Stimulated activated CD8-positive, alpha-beta memory T cell treated with anti-CD3 and anti-CD28 coated beads, Interleukin-2, amount 100 ng/mL, for 1 hour (primary cell): ENCODE results near the gene LBR.
"Not testable (repeated sequence)": the region's sequence is repeated elsewhere in the genome, so short reads cannot be mapped to it uniquely, and the experiment has no call there.

Source experiments
- DNase-seq, 2 donors: peaks; one replicate each; pipeline ENCODE4 v3.0.0-alpha.2; 2020; ENCODE audit warnings: low read depth in 2 of 2

LBR gene

DNA sequence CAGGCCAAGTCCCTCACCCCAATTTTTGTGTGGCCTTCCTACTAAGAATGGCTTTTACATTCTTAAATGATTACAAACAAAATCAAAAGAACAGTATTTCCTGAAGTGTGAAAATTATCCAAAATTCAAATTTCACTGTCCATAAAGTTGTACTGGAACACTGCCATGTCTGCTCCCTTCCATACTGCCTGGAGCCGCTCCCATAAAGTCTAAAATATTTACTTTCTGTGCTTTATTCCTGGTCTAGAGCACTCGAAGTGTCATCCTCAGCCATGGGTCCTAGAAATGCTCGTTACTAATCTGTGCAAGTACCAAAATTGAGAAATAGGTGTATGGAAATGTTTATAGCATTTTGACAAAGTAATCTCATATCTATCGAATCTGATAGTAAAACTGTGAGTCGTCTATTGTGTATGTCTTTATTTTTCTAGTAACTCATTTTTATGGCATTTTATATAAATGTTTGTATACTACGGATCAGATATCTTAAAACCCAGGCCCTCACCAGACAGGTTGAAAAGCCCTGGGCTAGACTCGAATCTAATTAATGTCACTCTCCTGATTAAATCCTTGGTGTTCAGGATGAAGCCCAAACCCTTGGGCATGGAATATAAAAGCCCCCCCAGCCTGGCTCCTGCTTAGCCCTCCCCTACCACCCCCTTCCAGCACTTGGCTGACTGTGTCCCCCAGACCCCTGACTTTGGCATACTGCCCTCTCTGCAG is 4.9 kb downstream of the LBR start:
- no peak for DNase-seq

DNA sequence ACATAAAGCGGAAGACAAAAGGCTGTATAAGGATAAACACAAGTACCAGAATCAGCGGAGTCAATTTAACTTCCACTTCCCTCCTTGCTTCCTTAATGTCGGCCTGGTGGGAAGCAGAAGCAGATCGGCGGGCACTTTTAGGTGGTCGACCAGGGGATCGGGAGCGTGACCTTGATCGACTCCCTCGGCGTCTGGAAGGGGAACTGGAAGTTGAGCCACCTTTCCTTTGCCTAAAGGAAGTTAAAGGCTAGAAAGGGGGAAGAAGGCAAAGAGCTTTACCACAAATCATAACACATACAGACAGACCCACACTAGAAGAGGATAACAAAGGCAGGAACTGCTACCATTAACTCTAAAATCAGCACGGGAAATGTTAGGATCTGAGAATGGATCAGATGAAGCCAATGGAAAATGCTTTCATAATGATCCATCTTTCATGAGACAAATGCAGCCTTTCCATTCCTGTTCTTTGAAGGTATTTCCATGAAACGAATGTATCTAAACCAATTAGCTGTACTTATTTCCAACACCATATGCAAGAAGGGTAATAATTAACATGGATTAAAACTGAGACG is 5.7 kb downstream of the LBR start:
- no peak for DNase-seq

DNA sequence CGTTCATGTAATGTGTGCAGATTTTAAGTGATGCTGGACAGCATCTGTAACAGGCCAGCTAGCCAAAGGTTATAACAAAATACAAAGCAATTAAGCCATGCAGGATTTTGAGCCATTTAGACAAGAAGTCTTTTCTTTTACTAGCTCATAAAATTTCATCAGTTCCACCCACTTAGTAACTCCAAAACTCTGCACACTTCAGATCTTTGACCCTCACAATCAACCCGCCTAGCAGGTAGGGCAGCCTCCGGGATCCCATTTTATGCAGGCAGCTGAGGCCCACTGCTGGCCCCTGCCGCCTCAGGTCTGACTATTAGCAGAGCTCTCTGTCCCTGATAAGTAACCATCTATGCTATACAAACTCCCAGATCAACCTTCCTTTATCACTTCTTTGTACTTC is 9.2 kb downstream of the LBR start:
- DNase-seq = no peak

DNA sequence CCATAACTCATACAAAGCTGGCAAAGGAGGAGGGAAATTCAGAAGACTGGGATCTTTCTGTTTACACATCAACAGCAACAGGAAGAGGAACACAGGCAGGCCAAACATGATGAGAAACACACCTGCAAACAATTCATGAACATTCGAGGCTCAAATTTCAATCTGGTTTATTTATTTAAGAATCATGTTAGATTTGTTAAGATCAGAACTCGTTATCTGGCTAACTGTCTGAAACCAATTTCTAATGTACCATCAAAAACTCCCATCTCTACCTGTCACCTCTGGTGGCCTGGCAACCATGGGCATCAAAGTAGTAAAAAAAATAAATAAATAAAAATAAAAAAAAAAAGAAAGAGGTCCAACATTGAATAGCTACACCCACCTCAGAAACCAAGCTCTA is 9.8 kb downstream of the LBR start:
- no peak for DNase-seq

DNA sequence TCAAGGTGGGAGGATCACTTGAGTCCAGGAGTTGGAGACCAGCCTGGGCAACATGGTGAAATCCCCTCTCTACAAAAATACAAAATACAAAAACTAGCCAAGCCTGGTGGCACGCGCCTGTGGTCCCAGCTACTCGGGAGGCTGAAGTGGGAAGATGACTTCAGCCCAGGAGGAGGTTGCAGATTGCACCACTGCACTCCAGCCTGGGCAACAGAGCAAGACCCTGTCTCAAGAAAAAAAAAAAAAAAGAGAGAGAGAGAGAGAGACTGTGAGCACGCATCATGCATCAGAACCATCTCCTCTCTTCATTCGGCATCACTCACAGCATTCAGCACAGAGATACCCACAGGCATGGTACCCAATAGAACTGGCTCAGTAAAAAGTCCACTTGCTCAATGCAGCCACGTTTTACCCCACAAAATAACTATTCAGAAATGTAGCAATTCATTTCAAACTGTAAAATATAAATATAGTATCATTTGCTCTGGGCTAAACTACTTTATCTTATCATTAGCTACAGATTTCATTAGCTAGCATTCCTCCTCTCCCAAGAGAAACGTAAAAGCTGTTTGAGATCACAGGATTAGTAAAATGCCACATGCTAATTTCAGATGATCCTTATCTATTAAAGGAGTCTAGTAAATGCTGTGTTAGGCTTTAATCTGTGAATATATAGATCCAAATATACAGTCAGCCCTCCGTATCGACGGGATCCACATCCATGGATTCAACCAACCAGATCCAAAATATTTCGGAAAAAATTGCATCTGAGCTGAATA is 11.7 kb downstream of the LBR start:
- no peak for DNase-seq

DNA sequence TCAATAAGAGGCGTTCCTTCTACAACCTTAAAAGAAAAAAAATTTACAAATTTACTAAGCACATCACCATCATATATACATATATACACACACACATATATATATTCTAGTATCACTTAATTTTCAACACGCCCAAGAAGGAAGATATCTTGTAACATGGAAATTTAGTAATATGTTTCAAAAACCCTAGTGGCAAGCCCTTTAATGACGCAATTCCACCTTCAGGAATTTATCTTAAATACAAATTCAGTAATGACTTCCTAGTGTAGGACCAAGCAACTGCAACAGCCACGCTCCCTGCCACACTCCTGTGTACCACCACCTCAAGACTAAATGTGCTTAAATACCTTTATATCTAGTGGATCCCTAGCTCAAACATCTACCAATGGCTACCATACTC is 12.5 kb downstream of the LBR start:
- DNase-seq = no peak

DNA sequence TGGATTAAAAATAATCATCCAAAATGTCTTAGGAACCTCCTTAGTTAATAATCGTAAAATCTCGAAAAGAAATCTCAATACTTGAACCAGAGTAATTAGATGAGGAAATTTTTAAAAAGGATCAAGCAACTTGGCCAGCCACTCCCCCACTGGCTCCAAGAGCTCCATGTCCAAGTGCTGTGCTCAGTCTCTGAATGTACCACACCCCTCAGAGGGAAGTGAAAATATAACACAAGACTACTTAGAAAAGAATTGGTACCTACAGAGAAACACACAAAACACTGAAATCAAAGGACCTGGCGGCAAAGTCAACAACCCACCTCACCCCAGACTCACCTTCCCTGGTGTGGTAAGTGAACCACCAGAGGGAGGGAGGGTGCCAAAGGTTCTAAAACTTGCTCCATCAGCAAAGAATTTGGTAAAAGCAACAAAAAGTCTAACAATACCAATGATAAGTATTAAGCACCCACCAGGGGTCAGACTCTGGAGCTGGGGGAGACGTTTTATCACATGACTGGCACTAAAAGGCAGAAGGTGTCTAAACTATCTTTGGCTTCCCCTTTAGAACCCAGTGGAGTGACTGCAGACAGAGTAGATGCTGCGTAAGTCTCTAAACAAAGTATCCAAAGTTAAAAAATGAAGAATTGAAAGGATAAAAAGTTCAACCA is 14.0 kb downstream of the LBR start:
- no peak for DNase-seq

DNA sequence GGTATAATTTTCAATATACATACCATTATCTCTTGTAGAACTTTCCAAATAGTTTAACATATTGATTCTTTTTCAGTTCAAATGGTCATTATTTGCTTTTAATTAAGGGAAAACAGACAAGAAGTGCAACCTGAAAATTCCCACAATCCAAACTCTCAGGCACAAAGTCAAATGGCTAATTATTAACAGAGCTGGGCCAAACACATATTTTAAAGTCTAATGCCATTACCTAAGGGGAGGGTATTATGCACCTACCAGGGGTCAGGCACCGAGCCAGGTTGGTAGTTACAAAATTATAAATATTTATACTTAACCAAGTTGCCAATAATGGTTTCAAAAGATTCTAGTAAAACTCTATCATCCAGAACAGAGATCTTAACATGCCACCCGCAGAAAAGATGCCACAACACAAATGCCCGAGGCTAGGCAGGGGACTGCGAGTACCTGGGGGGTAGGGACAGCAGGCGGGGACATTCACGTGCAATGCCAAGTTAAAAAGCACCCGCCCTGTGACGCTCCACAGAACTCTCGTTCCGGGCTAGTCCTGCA is 15.0 kb downstream of the LBR start:
- no peak for DNase-seq

DNA sequence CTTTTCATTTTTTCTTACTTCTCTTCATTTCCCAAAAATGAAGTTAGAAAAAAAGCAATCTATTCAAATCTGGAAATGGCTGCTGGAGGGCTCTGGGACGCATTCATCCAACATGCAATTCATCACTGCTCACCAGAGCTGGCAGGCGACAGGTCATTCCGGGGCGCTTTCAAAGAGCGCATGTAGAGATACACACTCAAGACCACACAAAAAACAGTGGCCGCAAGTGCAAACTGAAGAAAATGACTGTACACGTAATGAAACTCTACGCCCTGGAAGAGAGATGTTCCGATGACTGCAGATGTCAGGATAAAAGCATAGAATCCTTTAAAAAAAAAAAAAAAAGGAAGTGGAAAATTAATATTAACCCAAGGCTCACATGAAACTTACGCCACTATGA is 15.5 kb downstream of the LBR start:
- DNase-seq = no peak

DNA sequence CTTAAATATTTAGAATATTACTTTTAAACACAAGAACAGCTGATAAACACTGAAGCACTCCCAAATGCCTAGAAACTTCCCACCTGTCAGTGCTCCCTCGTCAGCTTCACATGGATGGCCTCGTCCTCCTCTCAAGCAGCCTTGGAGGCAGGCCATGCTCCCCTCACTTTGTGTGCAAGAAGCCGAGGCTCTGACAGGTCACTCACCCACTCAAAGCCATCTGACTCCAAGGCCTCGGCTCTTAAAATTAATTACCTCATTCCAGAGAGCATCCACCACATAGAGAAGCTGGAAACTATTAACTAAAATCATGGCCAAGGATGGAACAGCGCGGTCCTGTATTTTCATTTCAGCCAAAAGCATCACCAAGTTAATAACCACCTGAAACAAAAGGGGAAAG is 17.8 kb downstream of the LBR start:
- no peak for DNase-seq

DNA sequence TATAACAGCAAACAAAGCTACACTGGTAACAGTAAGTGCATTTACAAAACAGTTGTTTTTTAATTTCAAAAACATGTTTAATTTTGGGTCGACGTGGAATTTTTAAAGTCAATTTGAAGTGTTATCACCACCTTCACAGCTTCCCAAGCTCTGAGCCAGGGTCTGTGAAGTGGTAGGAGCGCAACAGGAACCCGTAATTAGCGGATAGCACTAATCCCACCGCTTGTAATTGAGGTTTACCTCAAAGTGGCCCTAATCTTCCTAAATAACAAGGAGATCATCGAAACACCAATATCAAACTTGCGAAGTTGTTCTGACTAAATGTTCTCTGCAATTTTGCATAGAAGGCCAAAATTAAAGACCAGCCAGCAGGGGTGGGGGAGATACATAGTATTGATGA is 18.8 kb downstream of the LBR start:
- DNase-seq = no peak

DNA sequence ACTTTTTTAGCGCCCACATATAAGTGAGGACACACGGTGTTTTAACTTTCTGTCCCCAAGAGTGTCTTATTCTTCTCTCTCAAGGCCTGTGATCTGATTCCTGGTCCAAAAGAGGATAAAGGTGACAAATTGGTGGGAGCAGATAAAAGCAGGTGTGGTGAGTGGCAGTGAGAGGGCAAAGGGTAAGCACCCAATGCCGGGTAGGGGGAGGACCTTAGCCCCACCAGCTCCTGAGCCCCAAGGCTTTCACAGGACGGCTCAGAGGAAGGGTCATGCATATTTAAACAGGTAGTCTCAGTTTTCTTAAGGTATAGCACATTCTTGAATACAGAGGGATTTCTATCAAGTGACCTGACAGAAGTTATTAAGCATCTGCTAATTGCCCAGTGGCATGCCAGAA is 19.6 kb downstream of the LBR start:
- DNase-seq = no peak

DNA sequence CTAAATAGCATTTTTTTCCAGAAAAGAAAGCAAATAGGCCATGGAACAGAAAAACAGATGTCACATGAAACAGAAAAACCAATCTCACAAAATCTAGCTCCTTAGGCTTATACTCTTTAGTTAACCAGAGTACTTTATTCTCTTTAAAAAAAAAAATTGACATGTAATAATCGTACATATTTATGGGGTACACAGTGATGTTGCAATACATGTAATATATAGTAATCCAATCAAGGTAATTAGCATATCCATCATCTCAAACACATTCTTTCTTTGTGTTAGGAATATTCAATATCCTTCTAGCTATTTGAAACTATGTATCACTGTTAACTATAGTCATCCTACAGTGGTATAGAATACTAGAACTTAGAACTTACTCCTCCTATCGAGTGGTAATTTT is 20.1 kb downstream of the LBR start:
- DNase-seq = no peak

DNA sequence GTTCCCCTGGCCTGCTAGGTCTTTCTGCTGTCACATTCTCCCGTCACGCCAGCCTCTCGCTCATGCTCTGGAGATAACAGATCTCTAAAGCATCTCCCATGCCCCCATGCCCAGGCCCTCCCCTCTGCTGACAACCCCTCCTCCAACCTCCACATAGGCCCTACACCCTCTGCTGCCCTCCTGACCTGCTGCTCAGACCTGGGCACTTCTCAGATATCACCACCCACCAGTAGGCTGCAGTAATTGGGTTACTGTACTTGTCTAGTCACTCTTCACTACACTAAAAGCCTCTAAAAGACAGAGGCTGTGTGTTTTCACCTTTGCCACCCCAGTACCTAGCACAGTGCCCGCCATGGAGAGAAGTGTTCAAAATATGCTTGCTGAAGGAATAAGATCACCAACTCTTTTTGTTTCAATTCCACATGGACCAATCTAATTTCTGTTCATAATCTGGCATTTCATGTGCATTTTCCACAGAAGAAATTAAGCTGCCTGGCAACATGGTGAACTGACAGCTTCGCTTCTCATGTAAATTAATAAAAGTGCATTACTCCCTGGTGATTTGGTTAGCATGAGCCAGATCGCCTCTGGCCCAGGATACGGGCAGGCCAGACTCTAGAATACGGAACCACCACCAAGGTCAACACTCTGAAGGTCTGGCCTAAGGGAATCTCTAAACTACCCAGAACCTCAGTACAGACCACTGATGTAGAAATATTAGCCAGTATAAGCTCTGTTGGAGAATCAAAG is 20.7 kb downstream of the LBR start:
- DNase-seq = no peak

DNA sequence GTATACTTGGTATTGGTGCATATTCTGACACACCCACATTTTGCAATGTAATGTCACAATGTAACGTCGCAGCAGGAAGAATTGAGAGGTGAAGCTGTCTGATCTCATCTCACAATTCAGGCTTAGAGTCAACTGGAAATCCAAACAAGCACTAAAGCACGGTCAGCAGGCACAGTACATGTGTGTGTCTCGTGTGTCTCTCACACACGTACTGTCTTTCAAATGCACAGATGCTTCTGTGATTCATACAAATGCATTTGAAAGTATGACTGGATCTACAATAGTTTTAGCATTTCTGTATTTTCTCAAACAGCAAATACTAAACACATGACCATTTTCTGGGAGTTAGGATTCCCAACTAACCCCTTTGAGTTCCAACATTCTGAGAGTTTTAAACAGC is 26.9 kb downstream of the LBR start:
- DNase-seq = no peak

DNA sequence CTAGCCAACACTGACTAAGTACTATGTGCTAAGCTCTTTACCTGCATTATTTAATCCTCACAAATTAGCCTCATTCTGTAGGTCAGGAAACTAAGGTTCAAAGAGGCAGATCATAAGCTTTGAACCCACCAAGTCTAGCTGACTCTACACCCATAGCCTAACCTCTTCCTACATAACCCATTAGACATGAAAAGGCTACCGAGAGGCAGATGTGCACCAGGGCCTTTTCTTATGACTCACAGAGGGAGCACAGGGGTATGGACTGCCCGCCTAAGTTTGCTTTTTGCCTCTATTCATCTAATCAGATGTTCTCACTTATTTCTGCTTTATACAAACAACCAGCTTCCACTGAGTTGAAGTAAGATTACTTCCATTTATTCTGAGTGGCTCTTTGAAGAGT is 31.5 kb downstream of the LBR start:
- DNase-seq = no peak

DNA sequence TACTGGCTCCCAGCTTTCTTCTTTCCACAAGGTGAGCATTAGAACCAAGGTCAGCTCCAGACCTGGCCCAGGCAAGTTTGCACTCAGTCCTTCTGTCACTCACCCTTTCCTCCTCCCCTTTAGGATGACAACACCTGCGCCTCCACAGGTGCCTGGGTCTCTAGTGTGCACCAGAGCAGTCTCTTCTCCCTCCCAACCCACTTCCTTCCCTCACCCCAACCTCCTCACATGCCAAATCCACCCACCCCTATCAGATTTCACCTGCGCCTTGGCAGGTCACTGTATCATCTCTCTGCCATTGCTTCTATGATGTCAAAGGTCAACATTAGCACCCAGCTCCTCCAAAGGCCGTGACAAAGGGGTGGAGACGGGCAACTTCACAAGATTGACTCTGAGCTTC is 38.0 kb downstream of the LBR start:
- DNase-seq = no peak

DNA sequence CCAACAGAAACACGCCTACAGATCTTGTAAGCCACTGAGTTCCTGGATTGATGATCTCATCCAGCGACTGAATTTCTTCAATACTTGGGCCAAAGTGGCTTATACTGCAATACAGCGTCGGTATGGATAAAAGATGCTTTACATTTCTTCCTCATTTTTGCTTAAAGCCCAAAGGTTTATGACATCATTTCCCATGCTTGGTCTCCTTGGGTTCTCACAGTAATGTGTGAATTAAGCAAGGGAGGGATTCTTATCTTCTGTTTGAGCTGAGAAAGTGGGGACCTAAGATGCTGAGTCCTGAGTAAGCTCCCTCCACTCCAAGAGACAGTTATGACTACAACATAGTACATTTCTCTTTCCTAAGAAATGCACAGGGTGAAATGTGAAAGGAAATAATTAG is 39.5 kb downstream of the LBR start:
- no peak for DNase-seq

DNA sequence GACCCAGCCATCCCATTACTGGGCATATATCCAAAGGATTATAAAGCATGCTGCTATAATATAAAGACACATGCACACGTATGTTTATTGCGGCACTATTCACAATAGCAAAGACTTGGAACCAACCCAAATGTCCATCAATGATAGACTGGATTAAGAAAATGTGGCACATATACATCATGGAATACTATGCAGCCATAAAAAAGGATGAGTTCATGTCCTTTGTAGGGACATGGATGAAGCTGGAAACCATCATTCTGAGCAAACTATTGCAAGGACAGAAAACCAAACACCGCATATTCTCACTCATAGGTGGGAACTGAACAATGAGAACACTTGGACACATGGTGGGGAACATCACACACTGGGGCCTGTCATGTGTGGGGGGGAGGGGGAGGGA is 41.0 kb downstream of the LBR start:
- DNase-seq = not testable (repeated sequence)

DNA sequence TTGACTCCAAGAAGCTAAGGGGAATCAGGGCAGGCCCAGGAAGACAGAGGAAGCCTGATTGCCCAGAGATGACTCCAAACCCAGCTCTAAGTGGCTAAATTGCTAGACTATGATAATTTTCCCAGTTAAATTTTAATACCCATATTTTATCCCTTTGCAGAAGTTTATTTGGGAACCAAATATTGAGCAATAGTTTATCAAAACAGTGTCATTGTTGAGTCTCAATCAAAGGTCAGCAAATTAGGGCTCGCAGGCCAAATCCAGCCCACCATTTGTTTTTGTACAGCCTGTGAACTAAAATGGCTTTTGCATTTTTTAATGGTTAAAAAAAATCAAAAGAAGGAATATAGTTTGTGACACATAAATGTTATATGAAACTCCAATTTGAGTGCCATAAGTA is 47.1 kb downstream of the LBR start:
- DNase-seq = no peak

DNA sequence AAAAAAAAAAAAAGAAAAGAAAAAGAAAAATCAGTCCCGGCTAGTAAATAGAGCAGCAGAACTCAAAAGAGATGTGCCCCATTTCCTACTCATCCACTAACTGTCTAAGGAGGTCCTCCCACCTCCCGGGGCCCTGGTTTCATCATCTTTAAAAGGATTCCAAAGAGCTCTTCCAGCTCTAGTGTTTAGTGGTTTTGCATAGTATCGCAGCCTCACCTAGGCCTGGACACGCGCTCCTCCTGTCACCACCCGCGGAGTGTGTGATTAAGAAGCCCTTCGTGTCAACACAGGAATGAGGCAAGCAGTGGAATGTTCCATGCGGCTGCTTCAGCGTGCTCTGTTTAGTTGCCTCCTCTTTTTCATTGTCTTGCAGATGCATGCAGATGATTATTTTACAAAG is 49.0 kb downstream of the LBR start:
- DNase-seq = no peak

DNA sequence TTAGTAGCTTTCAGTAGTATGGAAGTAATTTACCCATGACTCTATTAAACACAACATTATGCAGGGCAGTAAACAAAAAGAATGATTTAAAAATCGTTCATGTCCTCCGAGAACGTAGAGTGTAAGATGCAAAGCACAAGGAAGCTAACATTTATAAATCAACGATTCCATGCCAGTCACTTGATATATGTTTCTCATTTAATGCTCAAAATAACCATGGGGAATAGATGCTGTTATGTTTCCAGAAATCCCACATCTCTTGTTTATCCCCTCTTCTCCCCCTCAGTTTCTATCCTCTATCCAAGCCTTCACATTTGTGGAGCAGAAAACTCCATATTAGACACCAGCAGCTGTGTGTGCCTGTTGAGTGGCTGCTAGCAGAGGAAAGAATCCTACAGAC is 52.8 kb downstream of the LBR start:
- DNase-seq = no peak
